GM21381 (cell line): ENCODE measurements around the gene CFAP46.
"Not testable (repeated sequence)": the region's sequence is repeated elsewhere in the genome, so short reads cannot be mapped to it uniquely, and the experiment has no call there.

Experiments
- ATAC-seq: cut with Tn5 transposase; IDR thresholded peaks from one replicate; pipeline ENCODE4 v1.9.1; 2021; ENCODE audit warnings: mild to moderate bottlenecking, moderate library complexity; ENCODE audit not compliant: unreplicated experiment

CFAP46 gene

GRCh38 chr10:132848951-132849545 is 93.3 kb downstream of the CFAP46 start:
- ATAC-seq = no peak

GRCh38 chr10:132848291-132848701 is 94.1 kb downstream of the CFAP46 start:
- no peak for ATAC-seq

- no peak for ATAC-seq
Observed at GRCh38 chr10:132847856-132848255, 94.5 kb downstream of the CFAP46 start.

GRCh38 chr10:132847416-132847777 is 95.0 kb downstream of the CFAP46 start:
- no peak for ATAC-seq

- no peak for ATAC-seq
Observed at GRCh38 chr10:132846631-132847415, 95.5 kb downstream of the CFAP46 start.

GRCh38 chr10:132845780-132846595 is 96.4 kb downstream of the CFAP46 start:
- ATAC-seq = no peak

GRCh38 chr10:132845041-132845551 is 97.3 kb downstream of the CFAP46 start:
- ATAC-seq = no peak

GRCh38 chr10:132844069-132844809 is 98.1 kb downstream of the CFAP46 start:
- no peak for ATAC-seq

GRCh38 chr10:132843276-132843675 is 99.1 kb downstream of the CFAP46 start:
- ATAC-seq = not testable (repeated sequence)

- no peak for ATAC-seq
Observed at GRCh38 chr10:132842397-132842796, 100.0 kb downstream of the CFAP46 start.

- no peak for ATAC-seq
Observed at GRCh38 chr10:132841615-132841975, 100.8 kb downstream of the CFAP46 start.

- ATAC-seq = no peak
Observed at GRCh38 chr10:132840698-132841614, 101.4 kb downstream of the CFAP46 start.

GRCh38 chr10:132839061-132839460 is 103.3 kb downstream of the CFAP46 start:
- ATAC-seq = no peak

GRCh38 chr10:132838346-132838970 is 103.9 kb downstream of the CFAP46 start:
- no peak for ATAC-seq

GRCh38 chr10:132837905-132838304 is 104.5 kb downstream of the CFAP46 start:
- no peak for ATAC-seq

- ATAC-seq = no peak
Observed at GRCh38 chr10:132836832-132837540, 105.4 kb downstream of the CFAP46 start.

- no peak for ATAC-seq
Observed at GRCh38 chr10:132836248-132836831, 106.0 kb downstream of the CFAP46 start.

GRCh38 chr10:132835848-132836233 is 106.5 kb downstream of the CFAP46 start:
- no peak for ATAC-seq
